Endodermal cell (in vitro differentiated cells): ENCODE results near the gene MICAL3. TPM values are rescaled to one million over a fixed set of nuclear protein-coding genes. Genes with fewer than 3 reads are reported as not detected.

Source experiments
- DNase-seq: peaks from one replicate; pipeline ENCODE4 v3.0.0-alpha.2; 2017
- H3K27ac ChIP-seq: 2 replicates; pipeline ENCODE4 v1.5.1; 2013; ENCODE audit warnings: mild to moderate bottlenecking, low read depth, low read length, moderate library complexity
- H3K27me3 ChIP-seq: 2 replicates; pipeline ENCODE4 v1.6.1; 2013; ENCODE audit warnings: mild to moderate bottlenecking, low read length, moderate library complexity; ENCODE audit not compliant: insufficient read depth, control insufficient read depth, poor library complexity, severe bottlenecking
- H3K36me3 ChIP-seq: 2 replicates; pipeline ENCODE4 v1.7.0; 2013; ENCODE audit warnings: mild to moderate bottlenecking, low read length, moderate library complexity; ENCODE audit not compliant: control insufficient read depth, insufficient read depth
- H3K4me1 ChIP-seq: one replicate; pipeline ENCODE4 v1.7.0; 2013; ENCODE audit warnings: low read length; ENCODE audit not compliant: control insufficient read depth, insufficient read depth
- H3K4me3 ChIP-seq: 2 replicates; pipeline ENCODE4 v1.5.1; 2013; ENCODE audit warnings: mild to moderate bottlenecking, low read length, moderate library complexity
- H3K9ac ChIP-seq: 2 replicates; pipeline ENCODE4 v1.6.1; 2013; ENCODE audit warnings: mild to moderate bottlenecking, low read length, moderate library complexity; ENCODE audit not compliant: poor library complexity, severe bottlenecking; ENCODE audit errors: extremely low read depth
- H3K9me3 ChIP-seq: 2 replicates; pipeline ENCODE4 v1.6.1; 2013; ENCODE audit warnings: mild to moderate bottlenecking, low read length, moderate library complexity; ENCODE audit not compliant: control insufficient read depth
- H3K27ac Mint-ChIP-seq: 2 replicates; pipeline ENCODE4 v1.8.0; 2020; ENCODE audit warnings: mixed read lengths
- H3K27me3 Mint-ChIP-seq: 2 replicates; pipeline ENCODE4 v1.8.0; 2021; ENCODE audit warnings: mild to moderate bottlenecking, mixed read lengths; ENCODE audit not compliant: insufficient read depth
- H3K36me3 Mint-ChIP-seq: 2 replicates; pipeline ENCODE4 v1.8.0; 2020; ENCODE audit warnings: low read depth, mixed read lengths
- H3K4me1 Mint-ChIP-seq: 2 replicates; pipeline ENCODE4 v1.8.0; 2020; ENCODE audit warnings: mixed read lengths
- H3K4me3 Mint-ChIP-seq: 2 replicates; pipeline ENCODE4 v1.8.0; 2020; ENCODE audit warnings: mild to moderate bottlenecking, moderate library complexity, mixed read lengths
- H3K9me3 Mint-ChIP-seq: 2 replicates; pipeline ENCODE4 v1.8.0; 2020; ENCODE audit warnings: mild to moderate bottlenecking, mixed read lengths
- WGBS, 2 experiments: methylation state at CpG; one replicate each; pipeline versions ENCODE4 v1.1.5 to v1.1.7; 2013; ENCODE audit warnings: missing lambda C conversion rate in 2 of 2, mixed read lengths in 1 of 2; ENCODE audit not compliant: insufficient coverage in 1 of 2, insufficient read length in 1 of 2; 5-methylcytosine and 5-hydroxymethylcytosine counted together
- total RNA-seq, 2 donors: library from RNA; stranded (reverse); fragmentation: NEBNext Ultra II Directional in 1 of 2; extraction: Animal tissue kit (Norgen Biotek cat#: 25700) in 1 of 2; gene quantifications; 2 replicates in 1 of 2; 3 replicates in 1 of 2; pipeline ENCODE4 v1.2.1, GENCODE V29; 2021
- TF ChIP-seq, protein P1 (sequence below): fragments of 200-600 bp; sonication (generic); conservative IDR thresholded peaks from 2 replicates; pipeline ENCODE4 v1.5.0; 2021; ENCODE audit warnings: antibody characterized with exemption, mild to moderate bottlenecking

The MICAL3 gene
- total RNA-seq, 2 donors from 2014 or later: 42.8 to 48.1 TPM

GRCh38 chr22:17893900-17894535, 130.3 kb downstream of the MICAL3 start:
- Histone ChIP-seq H3K9ac (no peak overlapping the region), H3K4me3 (no peak overlapping the region), H3K9me3 (no peaks in the 10 kb centered on the region), H3K36me3 (peaks cover 48% of the 10 kb centered on the region), H3K4me1 (no peaks in the 10 kb centered on the region), H3K27ac (no peak overlapping the region), H3K27me3 (no peaks in the 10 kb centered on the region)
- H3K4me3 Mint-ChIP-seq: no peak overlapping the region
- peaks cover 2% of the 10 kb centered on the region for H3K4me1 Mint-ChIP-seq
- no peaks in the 10 kb centered on the region for H3K9me3 Mint-ChIP-seq
- H3K27ac Mint-ChIP-seq: no peak overlapping the region
- H3K27me3 Mint-ChIP-seq: no peaks in the 10 kb centered on the region
- WGBS, 2 experiments: 94 to 96% methylated on average over 4 to 7 of the region's 7 CpGs
- TF ChIP-seq, protein P1, sequence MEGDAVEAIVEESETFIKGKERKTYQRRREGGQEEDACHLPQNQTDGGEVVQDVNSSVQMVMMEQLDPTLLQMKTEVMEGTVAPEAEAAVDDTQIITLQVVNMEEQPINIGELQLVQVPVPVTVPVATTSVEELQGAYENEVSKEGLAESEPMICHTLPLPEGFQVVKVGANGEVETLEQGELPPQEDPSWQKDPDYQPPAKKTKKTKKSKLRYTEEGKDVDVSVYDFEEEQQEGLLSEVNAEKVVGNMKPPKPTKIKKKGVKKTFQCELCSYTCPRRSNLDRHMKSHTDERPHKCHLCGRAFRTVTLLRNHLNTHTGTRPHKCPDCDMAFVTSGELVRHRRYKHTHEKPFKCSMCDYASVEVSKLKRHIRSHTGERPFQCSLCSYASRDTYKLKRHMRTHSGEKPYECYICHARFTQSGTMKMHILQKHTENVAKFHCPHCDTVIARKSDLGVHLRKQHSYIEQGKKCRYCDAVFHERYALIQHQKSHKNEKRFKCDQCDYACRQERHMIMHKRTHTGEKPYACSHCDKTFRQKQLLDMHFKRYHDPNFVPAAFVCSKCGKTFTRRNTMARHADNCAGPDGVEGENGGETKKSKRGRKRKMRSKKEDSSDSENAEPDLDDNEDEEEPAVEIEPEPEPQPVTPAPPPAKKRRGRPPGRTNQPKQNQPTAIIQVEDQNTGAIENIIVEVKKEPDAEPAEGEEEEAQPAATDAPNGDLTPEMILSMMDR: no peak
- no peak for DNase-seq
- peaks cover 35% of the 10 kb centered on the region for H3K36me3 Mint-ChIP-seq

- WGBS, 2 experiments: 88% methylated on average over 4 of the region's 4 CpGs
- H3K4me1 Mint-ChIP-seq: no peaks in the 10 kb centered on the region
- Histone ChIP-seq H3K27ac (no peak overlapping the region), H3K4me3 (no peak overlapping the region), H3K27me3 (no peaks in the 10 kb centered on the region), H3K4me1 (no peaks in the 10 kb centered on the region), H3K9ac (no peak overlapping the region), H3K36me3 (peaks cover 48% of the 10 kb centered on the region), H3K9me3 (no peaks in the 10 kb centered on the region)
- no peaks in the 10 kb centered on the region for H3K9me3 Mint-ChIP-seq
- H3K27me3 Mint-ChIP-seq: no peaks in the 10 kb centered on the region
- no peak for DNase-seq
- no peak overlapping the region for H3K4me3 Mint-ChIP-seq
- no peak overlapping the region for H3K27ac Mint-ChIP-seq
- TF ChIP-seq, protein P1: no peak
- peaks cover 41% of the 10 kb centered on the region for H3K36me3 Mint-ChIP-seq
Measured at GRCh38 chr22:17892376-17892775, 132.0 kb downstream of the MICAL3 start.

- H3K4me3 ChIP-seq: no peak overlapping the region
- peak; percentile 82 for DNase-seq
Measured at GRCh38 chr22:17891481-17892167, 132.7 kb downstream of the MICAL3 start.

More at GRCh38 chr22:17891481-17892167, 132.7 kb downstream of the MICAL3 start:
- peaks cover 40% of the 10 kb centered on the region for H3K36me3 Mint-ChIP-seq
- Histone ChIP-seq H3K4me1 (no peaks in the 10 kb centered on the region), H3K9ac (no peak overlapping the region), H3K27me3 (no peaks in the 10 kb centered on the region), H3K36me3 (peaks cover 53% of the 10 kb centered on the region), H3K27ac (no peak overlapping the region), H3K9me3 (no peaks in the 10 kb centered on the region)
- no peaks in the 10 kb centered on the region for H3K4me1 Mint-ChIP-seq
- no peaks in the 10 kb centered on the region for H3K27me3 Mint-ChIP-seq
- no peak overlapping the region for H3K27ac Mint-ChIP-seq
- no peak overlapping the region for H3K4me3 Mint-ChIP-seq
- no peaks in the 10 kb centered on the region for H3K9me3 Mint-ChIP-seq
- WGBS, 2 experiments: 75 to 94% methylated on average over 5 to 12 of the region's 12 CpGs
- TF ChIP-seq, protein P1: peak; percentile 78
